A375 (cell line): ENCODE measurements around the gene ZNF736. TPM values are rescaled to one million over a fixed set of nuclear protein-coding genes. Genes with fewer than 3 reads are reported as not detected.

Experiments
- total RNA-seq: library from RNA; depleted of rRNA; stranded (reverse); fragments of >200 nt; shearing (Covaris generic); gene quantifications from 2 replicates; pipeline ENCODE4 v1.2.3, GENCODE V29; 2014; rRNA removed

ZNF736 gene
- total RNA-seq: 10.5 and 15.5 TPM in 2 replicates

DNA sequence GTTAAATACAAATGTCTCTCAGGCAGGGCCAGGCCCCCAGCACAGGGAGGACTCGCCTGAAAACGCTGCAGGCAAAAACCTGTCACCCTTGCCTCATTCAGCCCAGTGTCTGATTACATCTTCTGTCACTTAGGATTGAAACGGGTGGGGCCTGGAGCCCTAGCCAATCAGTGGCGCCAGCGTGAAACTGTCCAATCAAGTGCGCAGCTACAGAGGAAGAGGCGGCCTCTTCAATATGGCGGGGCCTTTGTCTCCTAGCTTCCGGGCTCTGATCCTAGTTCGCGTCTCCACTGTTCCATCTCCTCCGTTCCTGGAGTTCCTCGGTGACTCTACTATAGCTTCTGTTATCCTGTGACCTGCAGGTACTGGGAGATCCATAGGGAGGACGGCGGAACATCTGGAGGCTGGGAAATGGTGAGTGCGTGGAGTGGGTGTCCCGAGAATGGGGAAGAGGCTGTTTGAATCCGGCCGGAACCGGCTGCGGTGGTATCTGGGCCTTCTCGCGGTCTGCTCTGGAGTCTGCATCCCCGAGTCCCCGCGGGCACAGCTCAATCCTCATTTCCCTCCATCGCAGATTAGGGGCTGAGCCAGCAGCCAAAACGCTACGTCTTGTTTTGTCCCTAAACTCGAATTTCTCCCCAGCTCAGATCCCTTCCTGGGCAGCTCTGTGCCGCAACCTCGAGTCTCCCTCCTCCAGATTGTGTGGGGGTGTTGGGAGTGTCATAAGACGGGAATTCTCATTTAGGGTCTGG lies at the start of gene ZNF736:
Gene ZNF736 (plus strand): TSS at position 222 of the 752 bp plus-strand sequence. CDS start 190 bp downstream, at position 412.

Other genes with a start within 250 kb of the ZNF736 start
- gene ZNF735, start 106.8 kb upstream of the ZNF736 start, total RNA-seq: not detected in 2 replicates
- not detected in 2 replicates for gene ZNF679, start 85.5 kb upstream of the ZNF736 start, total RNA-seq
- gene ZNF680, start 249.1 kb downstream of the ZNF736 start, total RNA-seq: 7.8 and 8.2 TPM in 2 replicates